K562 (cell line): ENCODE results near the gene HEATR3.

Experiments
- CTCF ChIP-seq, 3 experiments: IDR thresholded peaks in 2 of 3; conservative IDR thresholded peaks in 1 of 3; 2 replicates each; pipeline ENCODE4 v1.5.1; 2011 to 2012; ENCODE audit warnings: low read length in 3 of 3, mild to moderate bottlenecking in 3 of 3, control low read depth in 2 of 3, improper control_type of control experiment in 1 of 3, inconsistent platforms in 1 of 3, low read depth in 1 of 3, mixed read lengths in 1 of 3, moderate library complexity in 1 of 3; ENCODE audit not compliant: insufficient read depth in 2 of 3
- HNRNPL ChIP-seq: fragments of 200-400 bp; formaldehyde crosslinking; IDR thresholded peaks from 2 replicates; pipeline ENCODE4 v1.6.1; 2017; ENCODE audit warnings: low read depth, mild to moderate bottlenecking, low read length
- LEF1 ChIP-seq: fragments of 450-650 bp; IDR thresholded peaks from 2 replicates; pipeline ENCODE4 v1.6.1; 2016; ENCODE audit warnings: mild to moderate bottlenecking
- YY1 ChIP-seq, 3 experiments: IDR thresholded peaks; 2 replicates each; pipeline ENCODE4 v1.6.1; 2011; ENCODE audit warnings: low read length in 2 of 3, mild to moderate bottlenecking in 2 of 3, moderate library complexity in 2 of 3, borderline replicate concordance in 1 of 3, control low read depth in 1 of 3, low read depth in 1 of 3; ENCODE audit not compliant: insufficient read depth in 3 of 3, insufficient replicate concordance in 2 of 3, control insufficient read depth in 1 of 3, insufficient read length in 1 of 3; ENCODE audit errors: extremely low read depth in 1 of 3
- ZNF436 ChIP-seq: fragments of 250-450, 450-650 bp; sonication (Bioruptor Pico); formaldehyde crosslinking; IDR thresholded peaks from 2 replicates; pipeline ENCODE4 v1.7.0; 2020; ENCODE audit warnings: mild to moderate bottlenecking

- TF ChIP-seq CTCF (IDR thresholded peaks at IDR 0.05 in 2 of 3, conservative IDR thresholded peaks at IDR 0.05 in 1 of 3; ENCODE audit: insufficient read depth in 2 of 3, low read depth in 1 of 3, low read length in 3 of 3) (no peak), LEF1 (no peak), HNRNPL (no peak), ZNF436 (no peak), YY1 (IDR thresholded peaks at IDR 0.05; ENCODE audit: borderline replicate concordance in 1 of 3, control insufficient read depth in 1 of 3, extremely low read depth in 1 of 3, insufficient read depth in 3 of 3, insufficient read length in 1 of 3, insufficient replicate concordance in 2 of 3, low read depth in 1 of 3, low read length in 2 of 3) (no peak)
Observed at GRCh38 chr16:50059111-50059510, 6.7 kb upstream of the HEATR3 start.
